NCI-H1436 treated with DMSO at 0.1 percent for 48 hours (cell line): Measurements from ENCODE around the gene SLMAP.

Experiments used
- DNase-seq: peaks from one replicate; lab custom pipeline; 2025; lab: John Stamatoyannopoulos, UW

The SLMAP gene

GRCh38 chr3:57755741-57756527, at the start of gene SLMAP:
TSS of gene SLMAP (plus strand) at chr3:57756309. CDS start at chr3:57757652, 1,343 bp downstream.
- DNase-seq, result peak; percentile 64

GRCh38 chr3:57706462-57706861, 49.6 kb upstream of the SLMAP start:
- DNase-seq, result no peak

- no peak for DNase-seq
These were observed 47.1 kb upstream of the SLMAP start for GRCh38 chr3:57709031-57709430.

GRCh38 chr3:57709559-57709958, 46.5 kb upstream of the SLMAP start:
- no peak for DNase-seq

- no peak for DNase-seq
These were observed 40.4 kb upstream of the SLMAP start for GRCh38 chr3:57715686-57716085.

GRCh38 chr3:57717205-57717868, 38.8 kb upstream of the SLMAP start:
- DNase-seq, result no peak

- no peak for DNase-seq
These were observed 38.0 kb upstream of the SLMAP start for GRCh38 chr3:57718118-57718517.

- no peak for DNase-seq
These were observed 29.7 kb upstream of the SLMAP start for GRCh38 chr3:57726397-57726796.

- no peak for DNase-seq
These were observed 29.0 kb upstream of the SLMAP start for GRCh38 chr3:57727106-57727505.

- no peak for DNase-seq
These were observed 26.6 kb upstream of the SLMAP start for GRCh38 chr3:57729334-57730045.

- no peak for DNase-seq
These were observed 25.4 kb upstream of the SLMAP start for GRCh38 chr3:57730682-57731081.

GRCh38 chr3:57731311-57731710, 24.8 kb upstream of the SLMAP start:
- DNase-seq, result no peak

- no peak for DNase-seq
These were observed 22.3 kb upstream of the SLMAP start for GRCh38 chr3:57733790-57734189.

- DNase-seq, result no peak
These were observed 20.7 kb upstream of the SLMAP start for GRCh38 chr3:57735405-57735804.

- DNase-seq, result no peak
These were observed 18.3 kb upstream of the SLMAP start for GRCh38 chr3:57737840-57738239.

- DNase-seq, result no peak
These were observed 17.7 kb upstream of the SLMAP start for GRCh38 chr3:57738391-57738790.

GRCh38 chr3:57740027-57740426, 16.1 kb upstream of the SLMAP start:
- no peak for DNase-seq

- no peak for DNase-seq
These were observed 12.6 kb upstream of the SLMAP start for GRCh38 chr3:57743496-57743895.

- DNase-seq, result no peak
These were observed 11.0 kb upstream of the SLMAP start for GRCh38 chr3:57745101-57745500.

GRCh38 chr3:57746156-57747010, 9.7 kb upstream of the SLMAP start:
- DNase-seq, result no peak

GRCh38 chr3:57749542-57749941, 6.6 kb upstream of the SLMAP start:
- no peak for DNase-seq

GRCh38 chr3:57752307-57752706, 3.8 kb upstream of the SLMAP start:
- no peak for DNase-seq
